ENCODE measurements around the gene CAPZA1. TPM values are rescaled to one million over a fixed set of nuclear protein-coding genes. Genes with fewer than 3 reads are reported as not detected.
A peak's percentile ranks its signal among the peaks of the same experiment; 100 is the strongest.

Gene CAPZA1
- total RNA-seq, 1 donor = 159 TPM

GRCh38 chr1:112626193-112626592 is 6.6 kb downstream of the CAPZA1 start:
- H3K4me3 ChIP-seq (ENCODE audit: insufficient read depth, low read length) = no peak overlapping the region
- no peaks in the 10 kb centered on the region for H3K27me3 ChIP-seq (ENCODE audit: insufficient read depth, low read length)
- H3K27ac ChIP-seq (ENCODE audit: low read depth, low read length) = no peak overlapping the region
- DNase-seq (ENCODE audit: insufficient read length, low spot score, missing footprints) = no peak
- no peak overlapping the region for H2AFZ ChIP-seq (ENCODE audit: low read length)
- H3K4me2 ChIP-seq (ENCODE audit: insufficient read depth, low read length) = no peak overlapping the region
- H3K9me3 ChIP-seq (ENCODE audit: low read depth, low read length) = no peaks in the 10 kb centered on the region
- peaks cover 56% of the 10 kb centered on the region for H4K20me1 ChIP-seq (ENCODE audit: insufficient read depth, low read length)
- peaks cover 26% of the 10 kb centered on the region for H3K4me1 ChIP-seq (ENCODE audit: insufficient read depth, low read length)
- peaks cover 98% of the 10 kb centered on the region for H3K79me2 ChIP-seq (ENCODE audit: insufficient read depth, low read length)
- TF ChIP-seq, protein P1, sequence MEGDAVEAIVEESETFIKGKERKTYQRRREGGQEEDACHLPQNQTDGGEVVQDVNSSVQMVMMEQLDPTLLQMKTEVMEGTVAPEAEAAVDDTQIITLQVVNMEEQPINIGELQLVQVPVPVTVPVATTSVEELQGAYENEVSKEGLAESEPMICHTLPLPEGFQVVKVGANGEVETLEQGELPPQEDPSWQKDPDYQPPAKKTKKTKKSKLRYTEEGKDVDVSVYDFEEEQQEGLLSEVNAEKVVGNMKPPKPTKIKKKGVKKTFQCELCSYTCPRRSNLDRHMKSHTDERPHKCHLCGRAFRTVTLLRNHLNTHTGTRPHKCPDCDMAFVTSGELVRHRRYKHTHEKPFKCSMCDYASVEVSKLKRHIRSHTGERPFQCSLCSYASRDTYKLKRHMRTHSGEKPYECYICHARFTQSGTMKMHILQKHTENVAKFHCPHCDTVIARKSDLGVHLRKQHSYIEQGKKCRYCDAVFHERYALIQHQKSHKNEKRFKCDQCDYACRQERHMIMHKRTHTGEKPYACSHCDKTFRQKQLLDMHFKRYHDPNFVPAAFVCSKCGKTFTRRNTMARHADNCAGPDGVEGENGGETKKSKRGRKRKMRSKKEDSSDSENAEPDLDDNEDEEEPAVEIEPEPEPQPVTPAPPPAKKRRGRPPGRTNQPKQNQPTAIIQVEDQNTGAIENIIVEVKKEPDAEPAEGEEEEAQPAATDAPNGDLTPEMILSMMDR (IDR thresholded peaks at IDR 0.05; ENCODE audit: extremely low read depth, low read depth, low read length) = no peak
- peaks cover 13% of the 10 kb centered on the region for H3K36me3 ChIP-seq (ENCODE audit: insufficient read depth, low read length)

DNA sequence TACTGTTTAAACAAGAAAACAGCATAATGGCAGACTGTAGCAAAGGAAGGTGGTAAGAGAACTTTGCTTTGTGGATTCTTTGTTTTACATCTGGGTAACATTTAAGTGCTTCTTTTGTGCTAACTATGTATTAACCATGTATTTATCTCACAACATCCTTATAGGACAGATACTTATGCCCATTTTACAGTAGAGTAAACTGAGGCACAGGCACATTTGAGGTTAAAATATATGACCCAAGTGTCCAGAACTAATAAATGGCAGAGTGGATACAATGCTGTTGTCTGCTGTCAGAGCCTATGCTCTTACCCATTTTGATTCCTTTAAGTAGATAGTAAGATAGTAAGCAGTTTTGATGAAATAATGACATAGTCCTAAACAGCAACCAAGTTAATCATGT is 7.3 kb downstream of the CAPZA1 start:
- Histone ChIP-seq H4K20me1 (ENCODE audit: insufficient read depth, low read length) (peaks cover 59% of the 10 kb centered on the region), H3K4me1 (ENCODE audit: insufficient read depth, low read length) (peaks cover 20% of the 10 kb centered on the region), H3K4me2 (ENCODE audit: insufficient read depth, low read length) (no peak overlapping the region), H3K27me3 (ENCODE audit: insufficient read depth, low read length) (no peaks in the 10 kb centered on the region), H3K4me3 (ENCODE audit: insufficient read depth, low read length) (no peak overlapping the region), H3K9me3 (ENCODE audit: low read depth, low read length) (no peaks in the 10 kb centered on the region), H3K27ac (ENCODE audit: low read depth, low read length) (no peak overlapping the region), H3K79me2 (ENCODE audit: insufficient read depth, low read length) (peaks cover 98% of the 10 kb centered on the region), H2AFZ (ENCODE audit: low read length) (no peak overlapping the region), H3K36me3 (ENCODE audit: insufficient read depth, low read length) (peaks cover 15% of the 10 kb centered on the region)
- TF ChIP-seq, protein P1 (IDR thresholded peaks at IDR 0.05; ENCODE audit: extremely low read depth, low read depth, low read length) = no peak
- no peak for DNase-seq (ENCODE audit: insufficient read length, low spot score, missing footprints)

DNA sequence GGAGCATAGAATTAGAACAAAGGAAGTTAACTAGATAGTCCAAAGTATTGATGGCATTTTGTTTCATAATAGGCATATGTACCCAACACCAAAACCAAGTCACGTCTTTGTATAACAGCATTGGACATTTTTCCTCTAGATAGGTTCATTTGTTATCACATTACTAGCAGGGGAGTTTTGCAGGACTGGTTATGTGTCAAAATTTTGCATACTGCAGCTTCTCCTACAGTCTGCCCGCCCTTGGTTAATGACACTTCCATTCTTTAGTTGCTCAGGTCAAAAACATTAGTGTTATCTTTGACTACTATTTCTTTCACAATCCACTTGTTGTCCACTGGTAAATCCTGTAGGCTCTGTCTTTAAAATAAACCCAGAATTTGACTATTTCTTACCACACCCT is 8.9 kb downstream of the CAPZA1 start:
- no peaks in the 10 kb centered on the region for H3K9me3 ChIP-seq (ENCODE audit: low read depth, low read length)

DNA sequence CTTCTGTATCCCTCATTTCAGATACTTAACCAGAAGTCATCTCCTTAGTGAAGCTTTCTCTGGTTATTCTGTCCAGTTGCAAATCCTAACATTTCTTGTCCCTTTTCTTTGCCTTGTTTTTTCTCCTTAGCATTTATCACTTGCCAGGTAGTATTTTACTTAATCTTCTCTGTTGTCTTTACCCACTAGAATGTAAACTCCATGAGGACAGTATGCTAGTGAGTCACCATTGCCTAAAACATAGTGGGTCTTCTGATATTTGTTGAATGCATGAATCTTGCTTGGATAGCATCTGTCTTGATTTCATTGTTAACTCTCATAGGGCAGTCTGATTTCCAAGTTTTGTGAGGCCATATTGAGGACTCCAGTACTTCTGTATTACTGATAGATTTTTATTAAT is 9.6 kb downstream of the CAPZA1 start:
- H2AFZ ChIP-seq (ENCODE audit: low read length) = no peak overlapping the region
- H3K4me3 ChIP-seq (ENCODE audit: insufficient read depth, low read length) = no peak overlapping the region
- H3K9me3 ChIP-seq (ENCODE audit: low read depth, low read length) = no peaks in the 10 kb centered on the region
- no peak overlapping the region for H3K4me2 ChIP-seq (ENCODE audit: insufficient read depth, low read length)
- no peak for DNase-seq (ENCODE audit: insufficient read length, low spot score, missing footprints)
- H3K27me3 ChIP-seq (ENCODE audit: insufficient read depth, low read length) = no peaks in the 10 kb centered on the region
- peaks cover 14% of the 10 kb centered on the region for H3K4me1 ChIP-seq (ENCODE audit: insufficient read depth, low read length)
- H3K79me2 ChIP-seq (ENCODE audit: insufficient read depth, low read length) = peaks cover 99% of the 10 kb centered on the region
- H4K20me1 ChIP-seq (ENCODE audit: insufficient read depth, low read length) = peaks cover 77% of the 10 kb centered on the region
- peaks cover 15% of the 10 kb centered on the region for H3K36me3 ChIP-seq (ENCODE audit: insufficient read depth, low read length)
- TF ChIP-seq, protein P1 (IDR thresholded peaks at IDR 0.05; ENCODE audit: extremely low read depth, low read depth, low read length) = no peak
- no peak overlapping the region for H3K27ac ChIP-seq (ENCODE audit: low read depth, low read length)

More for the DNA sequence above, 8.9 kb downstream of the CAPZA1 start:
- Histone ChIP-seq H3K4me2 (ENCODE audit: insufficient read depth, low read length) (no peak overlapping the region), H3K79me2 (ENCODE audit: insufficient read depth, low read length) (peaks cover 99% of the 10 kb centered on the region), H3K27me3 (ENCODE audit: insufficient read depth, low read length) (no peaks in the 10 kb centered on the region), H3K4me1 (ENCODE audit: insufficient read depth, low read length) (peaks cover 14% of the 10 kb centered on the region), H2AFZ (ENCODE audit: low read length) (no peak overlapping the region), H3K4me3 (ENCODE audit: insufficient read depth, low read length) (no peak overlapping the region), H4K20me1 (ENCODE audit: insufficient read depth, low read length) (peaks cover 73% of the 10 kb centered on the region), H3K27ac (ENCODE audit: low read depth, low read length) (peak overlapping the region; percentile 10), H3K36me3 (ENCODE audit: insufficient read depth, low read length) (peaks cover 15% of the 10 kb centered on the region)
- TF ChIP-seq, protein P1 (IDR thresholded peaks at IDR 0.05; ENCODE audit: extremely low read depth, low read depth, low read length) = no peak
- DNase-seq (ENCODE audit: insufficient read length, low spot score, missing footprints) = no peak

All from osteoblast (primary cell).